ENCODE results near the gene EBI3. TPM values are rescaled to one million over a fixed set of nuclear protein-coding genes. Genes with fewer than 3 reads are reported as not detected.
"Not testable (repeated sequence)": the region's sequence is repeated elsewhere in the genome, so short reads cannot be mapped to it uniquely, and the experiment has no call there.

Gene EBI3
- total RNA-seq, 6 experiments from 2014 or later = 0.73 to 4.1 (median 2.0) TPM

DNA sequence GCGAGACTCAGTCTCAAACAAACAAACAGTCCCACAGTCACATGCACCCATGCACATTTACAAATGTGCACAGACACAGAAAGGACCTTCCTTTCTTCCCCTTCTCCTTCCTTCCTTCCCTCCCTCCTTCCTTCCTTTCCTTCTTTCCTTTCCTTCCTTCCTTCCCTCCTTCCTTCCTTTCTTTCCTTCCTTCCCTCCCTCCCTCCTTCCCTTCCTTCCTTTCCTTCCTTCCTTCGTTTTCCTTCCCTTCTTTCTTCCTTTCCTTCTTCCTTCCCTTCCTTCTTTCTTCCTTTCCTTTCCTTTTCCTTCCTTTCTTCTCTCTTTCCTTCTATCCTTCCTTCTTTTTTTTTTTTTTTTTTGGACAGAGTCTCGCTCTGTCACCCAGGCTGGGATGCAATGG, 16.2 kb upstream of the EBI3 start:
- no peaks in the 10 kb centered on the region for H3K9me3 ChIP-seq
- ATAC-seq (no peak), DNase-seq (no peak)
- no peaks in the 10 kb centered on the region for H3K4me1 ChIP-seq
- no peaks in the 10 kb centered on the region for H3K36me3 ChIP-seq
- 88% methylated on average over 2 of the region's 3 CpGs for WGBS (ENCODE audit: insufficient coverage, low coverage, low lambda C conversion rate, missing lambda C conversion rate)
- no peak for TF ChIP-seq POLR2A (IDR thresholded peaks at IDR 0.05)
- no peak overlapping the region for H3K27ac ChIP-seq
- intact Hi-C loops (cut with DNase I) = loop anchor here in 1 of 2 donors (10.0 kb wide), 2 partner anchors 358 to 428 kb away; partner anchors contain the start of gene MATK
- no peak overlapping the region for H3K4me3 ChIP-seq
- no peaks in the 10 kb centered on the region for H3K27me3 ChIP-seq

DNA sequence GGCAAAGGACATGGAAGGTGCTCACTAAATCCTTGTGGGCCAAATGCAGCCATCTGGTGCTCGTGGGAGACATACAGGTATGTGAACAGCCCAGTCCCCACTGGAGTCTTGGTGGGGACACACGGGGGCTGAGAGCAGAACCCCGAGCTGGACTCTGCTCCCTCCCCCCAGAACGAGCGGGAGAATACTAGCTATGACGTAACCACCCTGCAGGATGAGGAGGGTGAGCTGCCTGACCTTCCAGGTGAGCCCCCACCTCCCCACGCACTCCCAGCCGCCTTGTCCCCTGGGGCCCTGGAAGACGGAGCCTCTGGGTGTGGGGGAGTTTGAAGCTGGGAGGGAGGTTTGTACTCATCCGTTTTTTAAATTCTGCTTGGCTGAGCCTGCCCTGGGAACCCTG, 13.5 kb upstream of the EBI3 start:
- H3K9me3 ChIP-seq = no peaks in the 10 kb centered on the region
- no peak for DNase-seq
- H3K27ac ChIP-seq = no peak overlapping the region
- no peak overlapping the region for H3K4me3 ChIP-seq
- no peaks in the 10 kb centered on the region for H3K4me1 ChIP-seq
- H3K27me3 ChIP-seq = no peaks in the 10 kb centered on the region
- peaks cover 0 to 5% (median 0%) of the 10 kb centered on the region in 4 donors for H3K36me3 ChIP-seq
- WGBS (ENCODE audit: insufficient coverage, low coverage, low lambda C conversion rate, missing lambda C conversion rate) = no CpG with 5 or more reads among the region's 10 CpGs
- no peak for TF ChIP-seq POLR2A (IDR thresholded peaks at IDR 0.05)
- TF ChIP-seq, protein P1, sequence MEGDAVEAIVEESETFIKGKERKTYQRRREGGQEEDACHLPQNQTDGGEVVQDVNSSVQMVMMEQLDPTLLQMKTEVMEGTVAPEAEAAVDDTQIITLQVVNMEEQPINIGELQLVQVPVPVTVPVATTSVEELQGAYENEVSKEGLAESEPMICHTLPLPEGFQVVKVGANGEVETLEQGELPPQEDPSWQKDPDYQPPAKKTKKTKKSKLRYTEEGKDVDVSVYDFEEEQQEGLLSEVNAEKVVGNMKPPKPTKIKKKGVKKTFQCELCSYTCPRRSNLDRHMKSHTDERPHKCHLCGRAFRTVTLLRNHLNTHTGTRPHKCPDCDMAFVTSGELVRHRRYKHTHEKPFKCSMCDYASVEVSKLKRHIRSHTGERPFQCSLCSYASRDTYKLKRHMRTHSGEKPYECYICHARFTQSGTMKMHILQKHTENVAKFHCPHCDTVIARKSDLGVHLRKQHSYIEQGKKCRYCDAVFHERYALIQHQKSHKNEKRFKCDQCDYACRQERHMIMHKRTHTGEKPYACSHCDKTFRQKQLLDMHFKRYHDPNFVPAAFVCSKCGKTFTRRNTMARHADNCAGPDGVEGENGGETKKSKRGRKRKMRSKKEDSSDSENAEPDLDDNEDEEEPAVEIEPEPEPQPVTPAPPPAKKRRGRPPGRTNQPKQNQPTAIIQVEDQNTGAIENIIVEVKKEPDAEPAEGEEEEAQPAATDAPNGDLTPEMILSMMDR (IDR thresholded peaks at IDR 0.05) = no peak
- ATAC-seq = no peak
- intact Hi-C loops (cut with DNase I) = loop anchor here in 1 of 2 donors (10.0 kb wide), 2 partner anchors 361 to 431 kb away; partner anchors contain the start of gene MATK

DNA sequence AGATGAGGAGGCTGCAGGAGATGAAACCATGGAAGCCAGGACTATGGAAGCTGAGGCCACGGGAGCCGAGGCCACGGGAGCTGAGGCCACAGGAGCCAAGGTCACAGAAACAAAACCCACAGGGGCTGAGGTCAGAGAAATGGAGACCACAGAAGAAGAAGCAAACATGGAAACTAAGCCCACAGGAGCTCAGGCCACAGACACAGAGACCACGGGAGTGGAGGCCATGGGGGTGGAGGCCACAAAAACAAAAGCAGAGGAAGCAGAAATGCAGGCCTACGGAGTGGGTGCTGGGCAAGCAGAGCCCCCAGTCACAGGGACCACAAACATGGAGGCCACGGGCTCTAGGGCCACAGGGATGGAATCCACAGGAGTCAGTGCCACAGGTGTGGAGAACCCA, 12.5 kb upstream of the EBI3 start:
- H3K27ac ChIP-seq = no peak overlapping the region
- H3K36me3 ChIP-seq = peaks cover 0 to 5% (median 0%) of the 10 kb centered on the region in 4 donors
- H3K4me3 ChIP-seq = no peak overlapping the region
- DNase-seq (no peak), ATAC-seq (no peak)
- intact Hi-C loops (cut with DNase I) = loop anchor here in 1 of 2 donors (10.0 kb wide), 2 partner anchors 362 to 432 kb away; partner anchors contain the start of gene MATK
- TF ChIP-seq, protein P1 (IDR thresholded peaks at IDR 0.05) = no peak
- TF ChIP-seq POLR2A (IDR thresholded peaks at IDR 0.05) = no peak
- WGBS (ENCODE audit: insufficient coverage, low coverage, low lambda C conversion rate, missing lambda C conversion rate) = 75% methylated on average over 4 of the region's 6 CpGs
- no peaks in the 10 kb centered on the region for H3K9me3 ChIP-seq
- no peaks in the 10 kb centered on the region for H3K4me1 ChIP-seq
- H3K27me3 ChIP-seq = no peaks in the 10 kb centered on the region

DNA sequence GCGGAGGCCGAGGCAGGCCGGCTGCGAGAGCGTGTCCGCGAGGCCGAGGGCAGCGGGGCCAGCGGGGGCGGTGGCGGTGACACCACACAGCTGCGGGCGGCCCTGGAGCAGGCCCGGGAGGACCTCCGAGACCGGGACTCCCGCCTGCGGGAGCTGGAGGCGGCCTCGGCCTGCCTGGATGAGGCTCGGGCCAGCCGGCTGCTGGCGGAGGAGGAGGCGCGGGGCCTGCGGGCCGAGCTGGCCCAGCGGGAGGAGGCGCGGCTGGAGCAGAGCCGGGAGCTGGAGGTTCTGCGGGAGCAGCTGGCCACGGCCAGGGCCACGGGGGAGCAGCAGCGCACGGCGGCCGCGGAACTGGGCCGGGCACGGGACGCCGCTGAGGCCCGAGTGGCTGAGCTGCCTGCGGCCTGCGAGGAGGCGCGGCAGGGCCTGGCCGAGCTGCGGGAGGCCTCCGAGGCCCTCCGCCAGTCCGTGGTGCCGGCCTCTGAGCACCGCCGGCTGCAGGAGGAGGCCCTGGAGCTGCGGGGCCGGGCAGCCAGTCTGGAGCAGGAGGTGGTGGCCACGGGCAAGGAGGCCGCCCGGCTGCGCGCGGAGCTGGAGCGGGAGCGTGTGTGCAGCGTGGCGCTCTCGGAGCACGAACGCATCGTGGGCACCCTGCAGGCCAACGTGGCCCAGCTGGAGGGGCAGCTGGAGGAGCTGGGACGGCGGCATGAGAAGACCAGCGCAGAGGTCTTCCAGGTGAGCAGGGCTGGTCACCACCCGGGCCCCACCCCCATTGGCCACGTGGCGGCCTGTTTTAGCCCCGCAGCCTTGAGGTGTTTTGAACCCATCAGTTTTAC, 11.7 kb upstream of the EBI3 start:
- no peaks in the 10 kb centered on the region for H3K27me3 ChIP-seq
- ATAC-seq (peak in 1 of 4 donors; percentile 16), DNase-seq (no peak)
- H3K4me3 ChIP-seq = no peak overlapping the region
- H3K36me3 ChIP-seq = peaks cover 0 to 5% (median 0%) of the 10 kb centered on the region in 4 donors
- TF ChIP-seq, protein P1 (IDR thresholded peaks at IDR 0.05) = no peak
- TF ChIP-seq POLR2A (IDR thresholded peaks at IDR 0.05) = no peak
- H3K4me1 ChIP-seq = no peaks in the 10 kb centered on the region
- no peak overlapping the region for H3K27ac ChIP-seq
- intact Hi-C loops (cut with DNase I) = loop anchor here in 1 of 2 donors (10.0 kb wide), 2 partner anchors 363 to 433 kb away; partner anchors contain the start of gene MATK
- H3K9me3 ChIP-seq = no peaks in the 10 kb centered on the region
- WGBS (ENCODE audit: insufficient coverage, low coverage, low lambda C conversion rate, missing lambda C conversion rate) = 96% methylated on average over 4 of the region's 81 CpGs

DNA sequence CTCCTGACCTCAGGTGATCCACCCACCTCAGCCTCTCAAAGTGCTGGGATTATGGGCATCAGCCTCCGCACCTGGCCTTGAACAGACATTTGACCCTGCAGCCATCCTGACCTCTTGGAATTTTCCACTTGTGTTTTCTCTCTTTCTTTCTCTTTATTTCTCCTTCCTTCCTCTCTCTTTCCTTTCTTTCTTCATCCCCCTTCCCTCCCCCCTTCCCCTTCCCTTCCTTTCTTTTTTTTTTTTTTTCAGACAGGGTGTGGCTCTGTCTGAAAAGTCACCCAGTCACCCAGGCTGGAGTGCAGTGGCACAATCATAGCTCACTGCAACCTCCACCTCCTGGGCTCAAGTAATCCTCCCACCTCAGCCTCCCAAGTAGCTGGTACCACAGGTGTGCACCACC, 10.8 kb upstream of the EBI3 start:
- intact Hi-C loops (cut with DNase I) = loop anchor here in 1 of 2 donors (10.0 kb wide), 2 partner anchors 364 to 434 kb away; partner anchors contain the start of gene MATK
- not testable (repeated sequence) for DNase-seq, H3K27me3 ChIP-seq, ATAC-seq, H3K27ac ChIP-seq, H3K4me3 ChIP-seq, H3K36me3 ChIP-seq, H3K9me3 ChIP-seq, H3K4me1 ChIP-seq
- no CpG with 5 or more reads among the region's 1 CpG for WGBS (ENCODE audit: insufficient coverage, low coverage, low lambda C conversion rate, missing lambda C conversion rate)

All from right lobe of liver (tissue), 6 donors.